Kidney epithelial cell (primary cell): ENCODE data around the gene CNNM3. TPM values are rescaled to one million over a fixed set of nuclear protein-coding genes. Genes with fewer than 3 reads are reported as not detected.
A peak's percentile ranks its signal among the peaks of the same experiment; 100 is the strongest.

Experiments used
- DNase-seq: peaks from one replicate; pipeline ENCODE4 v3.0.0-alpha.2; 2010; ENCODE audit warnings: low read depth
- H3K27me3 ChIP-seq: 2 replicates; pipeline ENCODE4 v1.6.0; 2011; ENCODE audit warnings: low read length; ENCODE audit not compliant: control insufficient read depth, insufficient read depth
- H3K36me3 ChIP-seq: 2 replicates; pipeline ENCODE4 v1.5.1; 2011; ENCODE audit warnings: low read length; ENCODE audit not compliant: control insufficient read depth, insufficient read depth
- H3K4me3 ChIP-seq: 2 replicates; pipeline ENCODE4 v1.5.1; 2011; ENCODE audit warnings: low read depth, mild to moderate bottlenecking, control low read depth, low read length
- CTCF ChIP-seq: IDR thresholded peaks from 2 replicates; pipeline ENCODE4 v1.5.1; 2011; ENCODE audit warnings: mild to moderate bottlenecking, moderate library complexity, low read length, control low read depth, inconsistent platforms; ENCODE audit not compliant: insufficient read depth, poor library complexity, severe bottlenecking
- total RNA-seq: library from RNA; depleted of rRNA; stranded (reverse); fragments of >200 nt; gene quantifications from 2 replicates; pipeline ENCODE4 v1.2.3, GENCODE V29; 2015

The CNNM3 gene
- total RNA-seq, 1 donor from 2014 or later: 9.2 TPM

- Histone ChIP-seq H3K27me3 (no peaks in the 10 kb centered on the region), H3K36me3 (no peaks in the 10 kb centered on the region), H3K4me3 (no peak overlapping the region)
- TF ChIP-seq CTCF: no peak
- DNase-seq: no peak
Measured at GRCh38 chr2:96797066-96797625, 18.9 kb upstream of the CNNM3 start.

- Histone ChIP-seq H3K36me3 (no peaks in the 10 kb centered on the region), H3K27me3 (no peaks in the 10 kb centered on the region), H3K4me3 (no peak overlapping the region)
- DNase-seq: no peak
- TF ChIP-seq CTCF: no peak
Measured at GRCh38 chr2:96798733-96799622, 17.1 kb upstream of the CNNM3 start.

- H3K27me3 ChIP-seq: no peaks in the 10 kb centered on the region
- no peak for TF ChIP-seq CTCF
- H3K36me3 ChIP-seq: no peaks in the 10 kb centered on the region
- no peak for DNase-seq
- H3K4me3 ChIP-seq: no peak overlapping the region
Measured at GRCh38 chr2:96799623-96799935, 16.5 kb upstream of the CNNM3 start.

GRCh38 chr2:96800061-96801004 is 15.7 kb upstream of the CNNM3 start:
- DNase-seq: no peak
- Histone ChIP-seq H3K36me3 (no peaks in the 10 kb centered on the region), H3K4me3 (no peak overlapping the region), H3K27me3 (no peaks in the 10 kb centered on the region)
- no peak for TF ChIP-seq CTCF

- TF ChIP-seq CTCF: peak; percentile 96
- DNase-seq: no peak
- no peak overlapping the region for H3K4me3 ChIP-seq
- no peaks in the 10 kb centered on the region for H3K27me3 ChIP-seq
- H3K36me3 ChIP-seq: no peaks in the 10 kb centered on the region
Measured at GRCh38 chr2:96801005-96801785, 14.9 kb upstream of the CNNM3 start.
